Left ventricle myocardium inferior (tissue), 1 donor: ENCODE results near the gene ADAMTS5. TPM values are rescaled to one million over a fixed set of nuclear protein-coding genes. Genes with fewer than 3 reads are reported as not detected.

ENCODE experiments used
- DNase-seq: peaks from one replicate; pipeline ENCODE4 v3.0.0-alpha.2; 2020
- H3K27ac ChIP-seq: fragments of 200-600 bp; replicated peaks from 2 replicates; pipeline ENCODE4 v1.8.0; 2021
- H3K27me3 ChIP-seq: fragments of 200-600 bp; 2 replicates; pipeline ENCODE4 v1.8.0; 2021; ENCODE audit warnings: low read depth
- H3K36me3 ChIP-seq: fragments of 200-600 bp; 2 replicates; pipeline ENCODE4 v1.8.0; 2021
- H3K4me1 ChIP-seq: fragments of 200-600 bp; 2 replicates; pipeline ENCODE4 v1.8.0; 2021
- H3K4me3 ChIP-seq: fragments of 200-600 bp; 2 replicates; pipeline ENCODE4 v1.8.0; 2021; ENCODE audit warnings: mild to moderate bottlenecking, moderate library complexity
- H3K9me3 ChIP-seq: fragments of 200-600 bp; replicated peaks from 2 replicates; pipeline ENCODE4 v1.8.0; 2021
- CTCF ChIP-seq: fragments of 200-600 bp; IDR thresholded peaks from 2 replicates; pipeline ENCODE4 v1.8.0; 2021; ENCODE audit warnings: antibody characterized with exemption, mild to moderate bottlenecking, borderline replicate concordance
- intact Hi-C: fragments of 100-400 bp; cut with micrococcal nuclease; formaldehyde crosslinking; loops from one replicate; pipeline ENCODE4 v1.11.0; 2022
- long read RNA-seq: library from polyadenylated mRNA; unstranded; transcript quantifications from one replicate; pipeline ENCODE4 v2.0.0, GENCODE V29; 2021
- total RNA-seq: library from RNA; stranded (reverse); fragmentation: NEBNext Ultra II Directional; extraction: Animal tissue kit (Norgen Biotek cat#: 25700); gene quantifications from one replicate; pipeline ENCODE4 v1.2.1, GENCODE V29; 2021
- donor health status: DM: no; HTN: yes; CAD: no; lungs with severe emphysema.

Gene ADAMTS5
- 3.0 TPM for total RNA-seq
- long read RNA-seq, full-length matches to known transcripts = 3 of 3 reads
- long read RNA-seq, partial matches to known transcripts = 0 of 3 reads
- long read RNA-seq, other reads (novel, unspliced or antisense) = 0 of 3 reads

GRCh38 chr21:26967062-26967913, at the start of gene ADAMTS5:
Gene ADAMTS5 (minus strand): TSS chr21:26967088. CDS start chr21:26966391, 697 bp downstream.
- Histone ChIP-seq H3K27ac (peak within 1 kb of the TSS; percentile 87), H3K36me3 (no peaks in the 10 kb centered on the region), H3K27me3 (peaks cover 26% of the 10 kb centered on the region), H3K4me1 (peaks cover 31% of the 10 kb centered on the region), H3K9me3 (no peaks in the 10 kb centered on the region), H3K4me3 (peak within 1 kb of the TSS; percentile 76)
- peak; percentile 51 for DNase-seq
- intact Hi-C loops = no loop called here
- peak; percentile 19 for TF ChIP-seq CTCF

GRCh38 chr21:27001526-27001925, 34.6 kb upstream of the ADAMTS5 start:
- Histone ChIP-seq H3K9me3 (no peaks in the 10 kb centered on the region), H3K4me3 (no peak overlapping the region), H3K36me3 (no peaks in the 10 kb centered on the region), H3K27ac (no peak overlapping the region), H3K4me1 (no peaks in the 10 kb centered on the region), H3K27me3 (no peaks in the 10 kb centered on the region)
- TF ChIP-seq CTCF = no peak
- intact Hi-C loops = no loop called here
- DNase-seq = no peak

- H3K9me3 ChIP-seq = peaks cover 30% of the 10 kb centered on the region
- intact Hi-C loops = no loop called here
- DNase-seq = no peak
- H3K27me3 ChIP-seq = no peaks in the 10 kb centered on the region
- no peak overlapping the region for H3K4me3 ChIP-seq
- no peak overlapping the region for H3K27ac ChIP-seq
- no peak for TF ChIP-seq CTCF
- H3K4me1 ChIP-seq = no peaks in the 10 kb centered on the region
- H3K36me3 ChIP-seq = peaks cover 6% of the 10 kb centered on the region
These were observed 16.7 kb upstream of the ADAMTS5 start for GRCh38 chr21:26983576-26983975.

- TF ChIP-seq CTCF = no peak
- peaks cover 22% of the 10 kb centered on the region for H3K9me3 ChIP-seq
- no peaks in the 10 kb centered on the region for H3K27me3 ChIP-seq
- no peak overlapping the region for H3K27ac ChIP-seq
- H3K4me1 ChIP-seq = no peaks in the 10 kb centered on the region
- intact Hi-C loops = no loop called here
- DNase-seq = no peak
- no peak overlapping the region for H3K4me3 ChIP-seq
- H3K36me3 ChIP-seq = no peaks in the 10 kb centered on the region
These were observed 15.9 kb upstream of the ADAMTS5 start for GRCh38 chr21:26982767-26983166.

GRCh38 chr21:26977746-26978145, 10.9 kb upstream of the ADAMTS5 start:
- Histone ChIP-seq H3K9me3 (peaks cover 17% of the 10 kb centered on the region), H3K27me3 (peaks cover 9% of the 10 kb centered on the region), H3K27ac (no peak overlapping the region), H3K36me3 (no peaks in the 10 kb centered on the region), H3K4me1 (no peaks in the 10 kb centered on the region), H3K4me3 (no peak overlapping the region)
- no peak for DNase-seq
- intact Hi-C loops = no loop called here
- no peak for TF ChIP-seq CTCF
